C1 segment of cervical spinal cord (tissue), 14 donors: ENCODE measurements around the gene RENBP.

ENCODE experiments used
- DNase-seq, 14 donors: peaks; one replicate each; lab custom pipeline; 2025; lab: John Stamatoyannopoulos, UW

RENBP gene

GRCh38 chrX:153971124-153971449 is 26.6 kb upstream of the RENBP start:
- DNase-seq = peak; percentile 28 to 94 (median 85)

GRCh38 chrX:153970357-153971123 is 26.1 kb upstream of the RENBP start:
- peak in 8 of 14 donors; percentile 52 to 85 (median 67) for DNase-seq

- DNase-seq = peak in 10 of 14 donors; percentile 24 to 78 (median 54)
Observed at GRCh38 chrX:153969904-153970356, 25.5 kb upstream of the RENBP start.

GRCh38 chrX:153969125-153969903 is 24.9 kb upstream of the RENBP start:
- DNase-seq = no peak

GRCh38 chrX:153968754-153969124 is 24.3 kb upstream of the RENBP start:
- DNase-seq = no peak

GRCh38 chrX:153968255-153968654 is 23.8 kb upstream of the RENBP start:
- DNase-seq = no peak

- no peak for DNase-seq
Observed at GRCh38 chrX:153967536-153968224, 23.2 kb upstream of the RENBP start.

- DNase-seq = no peak
Observed at GRCh38 chrX:153966841-153967535, 22.5 kb upstream of the RENBP start.

GRCh38 chrX:153966283-153966688 is 21.8 kb upstream of the RENBP start:
- peak in 1 of 14 donors; percentile 87 for DNase-seq

GRCh38 chrX:153965406-153965805 is 21.0 kb upstream of the RENBP start:
- DNase-seq = no peak

- no peak for DNase-seq
Observed at GRCh38 chrX:153964105-153964504, 19.7 kb upstream of the RENBP start.

- no peak for DNase-seq
Observed at GRCh38 chrX:153963546-153963945, 19.1 kb upstream of the RENBP start.

- DNase-seq = no peak
Observed at GRCh38 chrX:153961292-153961691, 16.8 kb upstream of the RENBP start.

- no peak for DNase-seq
Observed at GRCh38 chrX:153960786-153961185, 16.3 kb upstream of the RENBP start.

- DNase-seq = no peak
Observed at GRCh38 chrX:153960077-153960476, 15.6 kb upstream of the RENBP start.

- DNase-seq = no peak
Observed at GRCh38 chrX:153959649-153960048, 15.2 kb upstream of the RENBP start.

- DNase-seq = no peak
Observed at GRCh38 chrX:153958605-153959004, 14.2 kb upstream of the RENBP start.

- DNase-seq = no peak
Observed at GRCh38 chrX:153957224-153957623, 12.8 kb upstream of the RENBP start.

GRCh38 chrX:153956044-153956907 is 11.8 kb upstream of the RENBP start:
- no peak for DNase-seq

GRCh38 chrX:153955228-153955732 is 10.8 kb upstream of the RENBP start:
- DNase-seq = no peak
